K562 (cell line): ENCODE data around the gene C4BPB. TPM values are rescaled to one million over a fixed set of nuclear protein-coding genes. Genes with fewer than 3 reads are reported as not detected.

Experiments used
- ATAC-seq: fragments of 200-7000 bp; cut with Tn5 transposase; 3 replicates; pipeline ENCODE4 v1.9.1; 2020; ENCODE audit warnings: moderate library complexity
- BruUV-seq: library from RNA; stranded (reverse); fragments of 400-500 nt; replicated peaks from 2 replicates; lab custom pipeline; 2021; lab: Mats Ljungman, UMichigan
- CTCF ChIA-PET: fragments of 300-600 bp; formaldehyde crosslinking; extraction: SDS; loops from one replicate; lab custom pipeline; 2021; ENCODE audit warnings: low intra/inter-chr PET ratio; lab: Yijun Ruan, JAX
- POLR2A ChIA-PET: fragments of 300-600, 350-650 bp; sonication (Branson Sonifier 250); formaldehyde crosslinking; extraction: SDS; loops from one replicate; lab custom pipeline; 2021; ENCODE audit warnings: antibody characterized with exemption, inconsistent platforms; lab: Yijun Ruan, JAX
- DNase-seq, 4 experiments: peaks; one replicate each; pipeline versions ENCODE4 v3.0.0 to v3.0.0-alpha.2; 2011 to 2018; ENCODE audit warnings: low spot score in 3 of 4, mixed read lengths in 3 of 4; ENCODE audit errors: extremely low read depth in 1 of 4
- FAIRE-seq: peaks from 2 replicates; lab custom pipeline; 2011; peaks lifted over from hg19 to GRCh38; lab: Jason Lieb, UNC
- H2AFZ ChIP-seq: 2 replicates; pipeline ENCODE4 v1.6.0; 2011; ENCODE audit warnings: low read depth, low read length, control low read depth, inconsistent platforms
- H3K27ac ChIP-seq: fragments of 200-600 bp; 3 replicates; pipeline ENCODE4 v1.8.0; 2011; ENCODE audit warnings: low read depth, mild to moderate bottlenecking, control low read depth, inconsistent platforms, low read length, moderate library complexity, mixed read lengths; ENCODE audit errors: extremely low read depth
- H3K27me3 ChIP-seq, 2 experiments: fragments of 300-600 bp in 1 of 2; 2 replicates in 1 of 2; 3 replicates in 1 of 2; pipeline versions ENCODE4 v1.6.0 to v1.8.0; 2011; ENCODE audit warnings: inconsistent platforms in 2 of 2, low read length in 2 of 2, mild to moderate bottlenecking in 1 of 2, mixed read lengths in 1 of 2, moderate library complexity in 1 of 2; ENCODE audit not compliant: control insufficient read depth in 2 of 2, insufficient read depth in 2 of 2
- H3K36me3 ChIP-seq: fragments of 300-600 bp; 3 replicates; pipeline ENCODE4 v1.8.0; 2011; ENCODE audit warnings: mild to moderate bottlenecking, low read length, inconsistent platforms; ENCODE audit not compliant: control insufficient read depth, insufficient read depth
- H3K4me1 ChIP-seq, 2 experiments: fragments of 200-600 bp in 1 of 2; replicated peaks in 1 of 2; 2 replicates in 1 of 2; 3 replicates in 1 of 2; pipeline versions ENCODE4 v1.5.1 to v1.8.0; 2011; ENCODE audit warnings: inconsistent platforms in 2 of 2, low read length in 2 of 2, mild to moderate bottlenecking in 1 of 2, mixed read lengths in 1 of 2, moderate library complexity in 1 of 2; ENCODE audit not compliant: control insufficient read depth in 2 of 2, insufficient read depth in 2 of 2
- H3K4me2 ChIP-seq: 2 replicates; pipeline ENCODE4 v1.6.1; 2011; ENCODE audit warnings: low read length, control low read depth, inconsistent platforms, mixed read lengths; ENCODE audit not compliant: insufficient read depth
- H3K4me3 ChIP-seq: fragments of 200-600 bp; sonication (generic), shearing (Covaris generic); 2 replicates; pipeline ENCODE4 v1.5.1; 2016; ENCODE audit warnings: control low read depth, inconsistent platforms
- H3K79me2 ChIP-seq: fragments of 200-600 bp; 3 replicates; pipeline ENCODE4 v1.8.0; 2011; ENCODE audit warnings: low read length, inconsistent platforms; ENCODE audit not compliant: control insufficient read depth, insufficient read depth
- H3K9ac ChIP-seq, 2 experiments: 2 replicates each; pipeline versions ENCODE4 v1.6.0 to v1.6.1; 2011; ENCODE audit warnings: low read depth in 2 of 2, low read length in 2 of 2, control low read depth in 1 of 2, inconsistent platforms in 1 of 2, mild to moderate bottlenecking in 1 of 2, mixed read lengths in 1 of 2; ENCODE audit not compliant: insufficient read depth in 1 of 2
- H3K9me1 ChIP-seq: one replicate; pipeline ENCODE4 v1.6.0; 2011; ENCODE audit warnings: inconsistent platforms, mild to moderate bottlenecking, low read length, moderate library complexity; ENCODE audit not compliant: control insufficient read depth, insufficient read depth
- H3K9me3 ChIP-seq: replicated peaks from 2 replicates; pipeline ENCODE4 v1.5.1; 2011; ENCODE audit warnings: low read depth, low read length, inconsistent platforms; ENCODE audit not compliant: control insufficient read depth, insufficient read depth
- H4K20me1 ChIP-seq: replicated peaks from 2 replicates; pipeline ENCODE4 v1.6.1; 2011; ENCODE audit warnings: low read length, inconsistent platforms, mixed read lengths; ENCODE audit not compliant: control insufficient read depth, insufficient read depth
- ARID1B ChIP-seq: fragments of 450-650 bp; IDR thresholded peaks from 2 replicates; pipeline ENCODE4 v1.6.1; 2016; ENCODE audit warnings: antibody characterized with exemption, mild to moderate bottlenecking, inconsistent platforms
- CBFA2T3 ChIP-seq: fragments of 450-650 bp; IDR thresholded peaks from 2 replicates; pipeline ENCODE4 v1.6.1; 2017
- EHMT2 ChIP-seq: fragments of 450-650 bp; IDR thresholded peaks from 2 replicates; pipeline ENCODE4 v1.6.1; 2018; ENCODE audit warnings: antibody characterized with exemption
- ELF4 ChIP-seq: fragments of 450-650 bp; formaldehyde crosslinking; IDR thresholded peaks from 2 replicates; pipeline ENCODE4 v1.4.0; 2022; ENCODE audit warnings: missing genetic modification characterization
- ETS2 ChIP-seq: IDR thresholded peaks from 2 replicates; pipeline ENCODE4 v1.6.1; 2016; ENCODE audit warnings: borderline replicate concordance, missing genetic modification characterization, mild to moderate bottlenecking, moderate library complexity, missing compliant biosample characterization; ENCODE audit not compliant: poor library complexity, severe bottlenecking
- MTA2 ChIP-seq: fragments of 450-650 bp; IDR thresholded peaks from 2 replicates; pipeline ENCODE4 v1.6.1; 2016; ENCODE audit warnings: low read depth
- NCOA6 ChIP-seq: fragments of 450-650 bp; IDR thresholded peaks from 2 replicates; pipeline ENCODE4 v1.6.1; 2017; ENCODE audit warnings: mild to moderate bottlenecking
- NCOR1 ChIP-seq: fragments of 450-650 bp; IDR thresholded peaks from 2 replicates; pipeline ENCODE4 v1.6.1; 2016; ENCODE audit warnings: mild to moderate bottlenecking, moderate library complexity
- PHF20 ChIP-seq: fragments of 450-650 bp; IDR thresholded peaks from 2 replicates; pipeline ENCODE4 v1.6.1; 2018; ENCODE audit not compliant: partially characterized antibody
- PTRF ChIP-seq: fragments of 450-650 bp; IDR thresholded peaks from 2 replicates; pipeline ENCODE4 v1.6.1; 2016; ENCODE audit warnings: mild to moderate bottlenecking, missing genetic modification characterization, missing compliant biosample characterization
- RUNX1 ChIP-seq: sonication (generic); IDR thresholded peaks from 2 replicates; pipeline ENCODE4 v1.6.1; 2016; ENCODE audit warnings: antibody characterized with exemption, low read depth
- SRSF3 ChIP-seq: fragments of 200-400 bp; formaldehyde crosslinking; IDR thresholded peaks from 2 replicates; pipeline ENCODE4 v1.6.1; 2016; ENCODE audit warnings: mild to moderate bottlenecking, low read length, moderate library complexity; ENCODE audit not compliant: insufficient read depth
- TAL1 ChIP-seq: fragments of 450-650 bp; IDR thresholded peaks from 2 replicates; pipeline ENCODE4 v1.6.1; 2016; ENCODE audit warnings: mild to moderate bottlenecking
- TCF3 ChIP-seq: sonication (generic); formaldehyde crosslinking; IDR thresholded peaks from 2 replicates; pipeline ENCODE4 v1.4.0; 2020; ENCODE audit warnings: mild to moderate bottlenecking, missing genetic modification reagents
- ZBTB1 ChIP-seq: sonication (generic); formaldehyde crosslinking; IDR thresholded peaks from 2 replicates; pipeline ENCODE4 v1.8.1; 2023; ENCODE audit warnings: missing genetic modification reagents, low read depth, mild to moderate bottlenecking, borderline replicate concordance
- ZBTB33 ChIP-seq: sonication (generic); formaldehyde crosslinking; IDR thresholded peaks from 2 replicates; pipeline ENCODE4 v1.8.1; 2023; ENCODE audit warnings: mild to moderate bottlenecking, missing genetic modification reagents
- ZBTB43 ChIP-seq: sonication (generic); formaldehyde crosslinking; IDR thresholded peaks from 2 replicates; pipeline ENCODE4 v1.8.0; 2023; ENCODE audit warnings: mild to moderate bottlenecking, missing genetic modification reagents
- WGBS: fragments of 100-300 bp; shearing (Covaris generic); methylation state at CpG from one replicate; pipeline ENCODE4 v1.1.6; 2016; ENCODE audit warnings: low coverage, mixed read lengths; ENCODE audit not compliant: insufficient coverage; ENCODE audit errors: missing lambda C conversion rate; 5-methylcytosine and 5-hydroxymethylcytosine counted together
- in situ Hi-C: fragments of 300-500 bp; cut with MboI; formaldehyde crosslinking; loops from 4 replicates; pipeline ENCODE4 v1.15.0; 2018; ENCODE audit warnings: inconsistent platforms, mixed read lengths
- intact Hi-C: fragments of 100-400 bp; cut with micrococcal nuclease; formaldehyde crosslinking; loops from 2 replicates; pipeline ENCODE4 v1.14.2; 2022
- polyA plus RNA-seq, 8 experiments: library from polyadenylated mRNA; depleted of rRNA in 4 of 8; stranded (reverse) in 5 of 8; unstranded in 3 of 8; fragments of >200 nt; fragmentation: Nextera tagmentation in 2 of 8; fragmentation: Illumina TruSeq in 1 of 8; extraction: Ambion mirVana in 2 of 8; extraction: Trizol in 1 of 8; gene quantifications; 2 replicates each; pipeline versions ENCODE4 v1.2.1 to v1.2.3, GENCODE V29; 2011 to 2014; ENCODE audit warnings: inconsistent platforms in 1 of 8, missing spikeins in 1 of 8
- total RNA-seq, 7 experiments: library from RNA; depleted of rRNA in 6 of 7; stranded (reverse); fragments of >200 nt in 6 of 7; fragmentation: Illumina TruSeq in 2 of 7; extraction: Trizol in 2 of 7; gene quantifications; 2 replicates each; pipeline versions ENCODE4 v1.2.1 to v1.2.3, GENCODE V29; 2011 to 2021; ENCODE audit warnings: low replicate concordance in 1 of 7
- TF ChIP-seq, protein P1 (sequence below): fragments of 450-650 bp; IDR thresholded peaks from 2 replicates; pipeline ENCODE4 v1.6.1; 2016
- TF ChIP-seq, protein P2 (sequence below): sonication (generic); formaldehyde crosslinking; IDR thresholded peaks from 2 replicates; pipeline ENCODE4 v1.8.0; 2022; ENCODE audit warnings: missing genetic modification reagents, mild to moderate bottlenecking, borderline replicate concordance

C4BPB gene
- total and polyA plus RNA-seq, 9 of the 15 experiments (the other 6 are each of a cell fraction or from before 2014, with no cell fraction given): not detected

- ATAC-seq: no peak
- Histone ChIP-seq H4K20me1 (no peaks in the 10 kb centered on the region), H3K27me3 (no peaks in the 10 kb centered on the region), H3K4me1 (no peaks in the 10 kb centered on the region; a peak in 1 of 5 replicates)
- no peak for TF ChIP-seq NCOA6
- TF ChIP-seq SRSF3: no peak
- TF ChIP-seq EHMT2: 0 out of 2 replicates have a peak, but pooled peaks have one; percentile 57
- TF ChIP-seq NCOR1: peak; percentile 9; the same call in 1 of the 2 replicates
- TF ChIP-seq PTRF: no peak
- peak; percentile 30; the same call in 1 of the 2 replicates for TF ChIP-seq TAL1
- no peak for TF ChIP-seq ZBTB43 (CRISPR knock-in tag)
- no peak for TF ChIP-seq ZBTB1
- TF ChIP-seq PHF20: no peak
- no peak for TF ChIP-seq ETS2 (tag)
- peak; percentile 60 for TF ChIP-seq TCF3 (CRISPR knock-in tag)
- TF ChIP-seq ELF4 (CRISPR knock-in tag): no peak
- no peak for TF ChIP-seq ZBTB33 (CRISPR knock-in tag)
- peak; percentile 44; the same call in 1 of the 2 replicates for TF ChIP-seq ARID1B
- TF ChIP-seq, protein P1, sequence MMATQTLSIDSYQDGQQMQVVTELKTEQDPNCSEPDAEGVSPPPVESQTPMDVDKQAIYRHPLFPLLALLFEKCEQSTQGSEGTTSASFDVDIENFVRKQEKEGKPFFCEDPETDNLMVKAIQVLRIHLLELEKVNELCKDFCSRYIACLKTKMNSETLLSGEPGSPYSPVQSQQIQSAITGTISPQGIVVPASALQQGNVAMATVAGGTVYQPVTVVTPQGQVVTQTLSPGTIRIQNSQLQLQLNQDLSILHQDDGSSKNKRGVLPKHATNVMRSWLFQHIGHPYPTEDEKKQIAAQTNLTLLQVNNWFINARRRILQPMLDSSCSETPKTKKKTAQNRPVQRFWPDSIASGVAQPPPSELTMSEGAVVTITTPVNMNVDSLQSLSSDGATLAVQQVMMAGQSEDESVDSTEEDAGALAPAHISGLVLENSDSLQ: peak; percentile 34
- no peak for TF ChIP-seq RUNX1
- 0 out of 2 replicates have a peak, but pooled peaks have one; percentile 19 for TF ChIP-seq MTA2
- TF ChIP-seq, protein P2, sequence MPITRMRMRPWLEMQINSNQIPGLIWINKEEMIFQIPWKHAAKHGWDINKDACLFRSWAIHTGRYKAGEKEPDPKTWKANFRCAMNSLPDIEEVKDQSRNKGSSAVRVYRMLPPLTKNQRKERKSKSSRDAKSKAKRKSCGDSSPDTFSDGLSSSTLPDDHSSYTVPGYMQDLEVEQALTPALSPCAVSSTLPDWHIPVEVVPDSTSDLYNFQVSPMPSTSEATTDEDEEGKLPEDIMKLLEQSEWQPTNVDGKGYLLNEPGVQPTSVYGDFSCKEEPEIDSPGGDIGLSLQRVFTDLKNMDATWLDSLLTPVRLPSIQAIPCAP: no peak
- 0 out of 2 replicates have a peak, but pooled peaks have one; percentile 26 for TF ChIP-seq CBFA2T3
- TF ChIP-seq, all 486 proteins: peak for 8
- Histone ChIP-seq H3K36me3 (no peaks in the 10 kb centered on the region), H3K79me2 (no peaks in the 10 kb centered on the region), H2AFZ (peak overlapping the region; percentile 53), H3K9me1 (no peaks in the 10 kb centered on the region), H3K27ac (no peak overlapping the region), H3K9ac (no peak overlapping the region), H3K4me3 (no peak overlapping the region), H3K4me2 (no peak overlapping the region; the same call in 1 of the 2 replicates), H3K9me3 (no peaks in the 10 kb centered on the region)
- ChIA-PET POLR2A (no interaction called here), CTCF (no interaction called here)
- DNase-seq: peak in 1 of 4 experiments; percentile 36
- in situ Hi-C loops (no loop called here), intact Hi-C loops (no loop called here)
- no TSS peak for BruUV-seq
- 0% methylated on average over 1 of the region's 1 CpG for WGBS
- no peak for FAIRE-seq
These were observed 13.1 kb downstream of the C4BPB start for GRCh38 chr1:207101720-207102119.
